ENCODE data around the gene RAB41. TPM values are rescaled to one million over a fixed set of nuclear protein-coding genes. Genes with fewer than 3 reads are reported as not detected.
A peak's percentile ranks its signal among the peaks of the same experiment; 100 is the strongest.

Gene RAB41
- total RNA-seq, 1 donor from 2014 or later = not detected

GRCh38 chrX:70247252-70247651, 34.7 kb upstream of the RAB41 start:
- H2AFZ ChIP-seq (ENCODE audit: low read depth, low read length) = no peak overlapping the region
- Mint-ChIP-seq H3K27ac (ENCODE audit: unreplicated experiment) (no peak overlapping the region), H3K9me3 (ENCODE audit: unreplicated experiment) (no peaks in the 10 kb centered on the region), H3K27me3 (ENCODE audit: low read depth, unreplicated experiment) (no peaks in the 10 kb centered on the region), H3K4me3 (ENCODE audit: unreplicated experiment) (no peak overlapping the region), H3K4me1 (ENCODE audit: low read depth, unreplicated experiment) (no peaks in the 10 kb centered on the region), H3K36me3 (ENCODE audit: low read depth, unreplicated experiment) (no peaks in the 10 kb centered on the region)
- H3K79me2 ChIP-seq (ENCODE audit: insufficient read depth, low read length) = no peaks in the 10 kb centered on the region
- H3K4me2 ChIP-seq (ENCODE audit: low read length) = no peak overlapping the region
- H3K27me3 ChIP-seq (ENCODE audit: insufficient read depth, low read length) = no peaks in the 10 kb centered on the region
- no peak overlapping the region for H3K27ac ChIP-seq (ENCODE audit: low read depth, low read length)
- TF ChIP-seq CTCF (IDR thresholded peaks at IDR 0.05; ENCODE audit: insufficient read depth, low read depth, low read length) = no peak
- TF ChIP-seq EZH2 (IDR thresholded peaks at IDR 0.05; ENCODE audit: insufficient read depth, low read length) = no peak
- no peaks in the 10 kb centered on the region for H3K4me1 ChIP-seq (ENCODE audit: insufficient read depth, low read length)
- no peaks in the 10 kb centered on the region for H3K36me3 ChIP-seq (ENCODE audit: insufficient read depth, low read length)
- no peak overlapping the region for H3K9ac ChIP-seq (ENCODE audit: low read length)
- no peaks in the 10 kb centered on the region for H4K20me1 ChIP-seq (ENCODE audit: insufficient read depth, low read length)
- H3K9me3 ChIP-seq (ENCODE audit: insufficient read depth, low read depth, low read length) = no peaks in the 10 kb centered on the region
- FAIRE-seq = peak; percentile 66
- no peak overlapping the region for H3K4me3 ChIP-seq (ENCODE audit: insufficient read depth, low read depth, low read length)
- DNase-seq (ENCODE audit: low read depth) = no peak

GRCh38 chrX:70252491-70252890, 29.5 kb upstream of the RAB41 start:
- no peaks in the 10 kb centered on the region for H3K9me3 Mint-ChIP-seq (ENCODE audit: unreplicated experiment)

More at GRCh38 chrX:70252491-70252890, 29.5 kb upstream of the RAB41 start:
- Histone ChIP-seq H2AFZ (ENCODE audit: low read depth, low read length) (no peak overlapping the region), H3K4me3 (ENCODE audit: insufficient read depth, low read depth, low read length) (no peak overlapping the region), H3K27me3 (ENCODE audit: insufficient read depth, low read length) (no peaks in the 10 kb centered on the region), H3K36me3 (ENCODE audit: insufficient read depth, low read length) (no peaks in the 10 kb centered on the region), H3K4me2 (ENCODE audit: low read length) (no peak overlapping the region), H3K9ac (ENCODE audit: low read length) (no peak overlapping the region), H3K4me1 (ENCODE audit: insufficient read depth, low read length) (no peaks in the 10 kb centered on the region), H4K20me1 (ENCODE audit: insufficient read depth, low read length) (no peaks in the 10 kb centered on the region), H3K79me2 (ENCODE audit: insufficient read depth, low read length) (no peaks in the 10 kb centered on the region), H3K9me3 (ENCODE audit: insufficient read depth, low read depth, low read length) (no peaks in the 10 kb centered on the region), H3K27ac (ENCODE audit: low read depth, low read length) (no peak overlapping the region)
- DNase-seq (ENCODE audit: low read depth) (no peak), FAIRE-seq (peak; percentile 34)
- H3K4me1 Mint-ChIP-seq (ENCODE audit: low read depth, unreplicated experiment) = peaks cover 19% of the 10 kb centered on the region
- TF ChIP-seq CTCF (IDR thresholded peaks at IDR 0.05; ENCODE audit: insufficient read depth, low read depth, low read length) (no peak), EZH2 (IDR thresholded peaks at IDR 0.05; ENCODE audit: insufficient read depth, low read length) (no peak)
- no peak overlapping the region for H3K27ac Mint-ChIP-seq (ENCODE audit: unreplicated experiment)
- H3K27me3 Mint-ChIP-seq (ENCODE audit: low read depth, unreplicated experiment) = no peaks in the 10 kb centered on the region
- no peak overlapping the region for H3K4me3 Mint-ChIP-seq (ENCODE audit: unreplicated experiment)
- H3K36me3 Mint-ChIP-seq (ENCODE audit: low read depth, unreplicated experiment) = no peaks in the 10 kb centered on the region

Data from astrocyte (in vitro differentiated cells and primary cell).